A673 (cell line): ENCODE data around the gene CCDC66. TPM values are rescaled to one million over a fixed set of nuclear protein-coding genes. Genes with fewer than 3 reads are reported as not detected.

Source experiments
- BruUV-seq: library from RNA; stranded (reverse); fragments of 400-500 nt; replicated peaks from 2 replicates; lab custom pipeline; 2021; lab: Mats Ljungman, UMichigan
- CTCF ChIA-PET: fragments of 300-600 bp; sonication (Branson Sonifier 250); formaldehyde crosslinking; loops from one replicate; lab custom pipeline; 2022; ENCODE audit warnings: antibody characterized with exemption; lab: Charles Lee
- POLR2A ChIA-PET: fragments of 300-600 bp; sonication (Branson Sonifier 250); formaldehyde crosslinking; loops from one replicate; lab custom pipeline; 2022; ENCODE audit warnings: antibody characterized with exemption; ENCODE audit not compliant: low non-redundant PET; lab: Charles Lee
- DNase-seq: peaks from one replicate; pipeline ENCODE4 v3.0.0-alpha.2; 2015; ENCODE audit warnings: low spot score
- H3K27ac ChIP-seq: fragments of 200-600 bp; sonication (generic); 2 replicates; pipeline ENCODE4 v1.5.1; 2016; ENCODE audit warnings: mixed run types, low read depth, mild to moderate bottlenecking, mixed read lengths, antibody characterized with exemption, low read length; ENCODE audit not compliant: poor library complexity, severe bottlenecking
- H3K27me3 ChIP-seq: fragments of 200-600 bp; sonication (generic); replicated peaks from 2 replicates; pipeline ENCODE4 v1.6.1; 2017; ENCODE audit warnings: mixed run types, low read depth, mild to moderate bottlenecking, mixed read lengths, antibody characterized with exemption, low read length; ENCODE audit not compliant: insufficient read depth, poor library complexity
- H3K36me3 ChIP-seq: fragments of 200-600 bp; sonication (generic); 2 replicates; pipeline ENCODE4 v1.6.1; 2016; ENCODE audit warnings: mixed run types, mild to moderate bottlenecking, mixed read lengths, antibody characterized with exemption, low read length; ENCODE audit not compliant: insufficient read depth, poor library complexity, severe bottlenecking
- H3K4me1 ChIP-seq: fragments of 200-600 bp; sonication (generic); 2 replicates; pipeline ENCODE4 v1.6.1; 2017; ENCODE audit warnings: mixed run types, mild to moderate bottlenecking, mixed read lengths, antibody characterized with exemption, low read length; ENCODE audit not compliant: insufficient read depth, poor library complexity, severe bottlenecking
- H3K4me3 ChIP-seq: fragments of 200-600 bp; sonication (generic); 2 replicates; pipeline ENCODE4 v1.5.1; 2016; ENCODE audit warnings: low read depth, mixed run types, mild to moderate bottlenecking, mixed read lengths, low read length; ENCODE audit not compliant: poor library complexity, severe bottlenecking
- H3K9me3 ChIP-seq: fragments of 200-600 bp; sonication (generic); 2 replicates; pipeline ENCODE4 v1.6.1; 2016; ENCODE audit warnings: mixed run types, low read depth, mild to moderate bottlenecking, mixed read lengths, antibody characterized with exemption, low read length; ENCODE audit not compliant: poor library complexity, severe bottlenecking
- EZH2 ChIP-seq: fragments of 200-600 bp; sonication (generic); IDR thresholded peaks from 2 replicates; pipeline ENCODE4 v1.6.1; 2017; ENCODE audit warnings: borderline replicate concordance, low read depth, mild to moderate bottlenecking, mixed read lengths, antibody characterized with exemption, low read length; ENCODE audit not compliant: poor library complexity, severe bottlenecking
- intact Hi-C: fragments of 100-400 bp; cut with micrococcal nuclease; formaldehyde crosslinking; loops from one replicate; pipeline ENCODE4 v1.10.0; 2022; ENCODE audit not compliant: unreplicated experiment
- total RNA-seq: library from RNA; stranded (reverse); gene quantifications from 2 replicates; pipeline ENCODE4 v1.2.3, GENCODE V29; 2021
- TF ChIP-seq, protein P1 (sequence below): fragments of 300-800, 200-600 bp; sonication (generic); conservative IDR thresholded peaks from 2 replicates; pipeline ENCODE4 v1.5.1; 2017; ENCODE audit warnings: low read depth, mild to moderate bottlenecking, antibody characterized with exemption, low read length, moderate library complexity, mixed read lengths

CCDC66 gene
- total RNA-seq, 1 experiment from 2014 or later = 15.6 TPM

DNA sequence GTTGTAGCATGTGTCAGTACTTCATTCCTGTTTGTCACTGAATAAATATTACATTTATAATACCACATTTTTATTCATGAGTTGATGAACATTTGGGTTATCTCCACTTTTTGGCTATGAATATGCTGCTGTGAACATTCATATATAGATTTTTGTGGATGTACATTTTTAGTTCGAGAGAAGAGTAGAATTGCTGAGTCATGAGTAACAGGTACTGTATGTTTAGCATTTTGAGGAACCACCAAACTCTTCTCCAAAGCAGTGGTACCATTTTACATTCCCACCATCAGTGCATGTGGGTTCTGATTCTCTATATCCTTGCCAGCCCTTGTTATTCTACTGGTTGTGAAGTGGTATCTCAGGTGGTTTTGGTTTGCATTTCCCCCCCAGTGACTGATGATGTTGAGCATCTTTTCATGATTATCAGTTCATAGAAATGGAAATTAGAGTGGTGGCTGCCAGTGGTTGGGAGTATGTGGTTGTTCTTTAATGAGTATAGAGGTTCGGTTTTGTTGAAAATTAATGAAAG, 59.6 kb downstream of the CCDC66 start:
- H3K27ac ChIP-seq = no peak overlapping the region
- no peaks in the 10 kb centered on the region for H3K27me3 ChIP-seq
- DNase-seq = no peak
- no TSS peak for BruUV-seq
- intact Hi-C loops = no loop called here
- ChIA-PET POLR2A (no interaction called here), CTCF (no interaction called here)
- peaks cover 9% of the 10 kb centered on the region for H3K36me3 ChIP-seq
- no peaks in the 10 kb centered on the region for H3K9me3 ChIP-seq
- TF ChIP-seq, protein P1, sequence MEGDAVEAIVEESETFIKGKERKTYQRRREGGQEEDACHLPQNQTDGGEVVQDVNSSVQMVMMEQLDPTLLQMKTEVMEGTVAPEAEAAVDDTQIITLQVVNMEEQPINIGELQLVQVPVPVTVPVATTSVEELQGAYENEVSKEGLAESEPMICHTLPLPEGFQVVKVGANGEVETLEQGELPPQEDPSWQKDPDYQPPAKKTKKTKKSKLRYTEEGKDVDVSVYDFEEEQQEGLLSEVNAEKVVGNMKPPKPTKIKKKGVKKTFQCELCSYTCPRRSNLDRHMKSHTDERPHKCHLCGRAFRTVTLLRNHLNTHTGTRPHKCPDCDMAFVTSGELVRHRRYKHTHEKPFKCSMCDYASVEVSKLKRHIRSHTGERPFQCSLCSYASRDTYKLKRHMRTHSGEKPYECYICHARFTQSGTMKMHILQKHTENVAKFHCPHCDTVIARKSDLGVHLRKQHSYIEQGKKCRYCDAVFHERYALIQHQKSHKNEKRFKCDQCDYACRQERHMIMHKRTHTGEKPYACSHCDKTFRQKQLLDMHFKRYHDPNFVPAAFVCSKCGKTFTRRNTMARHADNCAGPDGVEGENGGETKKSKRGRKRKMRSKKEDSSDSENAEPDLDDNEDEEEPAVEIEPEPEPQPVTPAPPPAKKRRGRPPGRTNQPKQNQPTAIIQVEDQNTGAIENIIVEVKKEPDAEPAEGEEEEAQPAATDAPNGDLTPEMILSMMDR = no peak
- TF ChIP-seq EZH2 = no peak
- H3K4me1 ChIP-seq = no peaks in the 10 kb centered on the region
- H3K4me3 ChIP-seq = no peak overlapping the region

DNA sequence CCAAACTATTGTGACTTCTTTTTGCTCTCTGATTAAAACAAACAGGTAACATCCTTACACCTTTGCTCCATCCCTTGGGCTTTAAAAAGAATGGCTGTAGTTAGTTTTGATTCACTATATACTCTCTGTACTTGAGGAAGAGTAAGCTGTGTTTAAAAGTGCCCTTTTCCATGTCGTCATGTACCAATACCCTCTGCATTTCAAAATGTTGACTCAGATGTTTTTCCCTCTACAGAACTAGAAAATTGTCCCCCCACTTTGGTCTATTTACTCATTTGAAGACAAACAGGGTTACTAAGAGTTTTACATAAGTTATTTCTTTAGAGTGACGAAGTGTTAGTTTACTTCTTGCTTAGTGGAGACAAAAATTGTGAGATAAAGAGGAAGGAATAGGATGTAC, 63.4 kb downstream of the CCDC66 start:
- TF ChIP-seq EZH2 = no peak
- TF ChIP-seq, protein P1 = no peak
- BruUV-seq = no TSS peak
- Histone ChIP-seq H3K36me3 (peaks cover 35% of the 10 kb centered on the region), H3K27me3 (no peaks in the 10 kb centered on the region), H3K9me3 (no peaks in the 10 kb centered on the region), H3K27ac (no peak overlapping the region), H3K4me3 (no peak overlapping the region), H3K4me1 (no peaks in the 10 kb centered on the region)
- no peak for DNase-seq
- intact Hi-C loops = no loop called here
- ChIA-PET POLR2A (no interaction called here), CTCF (no interaction called here)

DNA sequence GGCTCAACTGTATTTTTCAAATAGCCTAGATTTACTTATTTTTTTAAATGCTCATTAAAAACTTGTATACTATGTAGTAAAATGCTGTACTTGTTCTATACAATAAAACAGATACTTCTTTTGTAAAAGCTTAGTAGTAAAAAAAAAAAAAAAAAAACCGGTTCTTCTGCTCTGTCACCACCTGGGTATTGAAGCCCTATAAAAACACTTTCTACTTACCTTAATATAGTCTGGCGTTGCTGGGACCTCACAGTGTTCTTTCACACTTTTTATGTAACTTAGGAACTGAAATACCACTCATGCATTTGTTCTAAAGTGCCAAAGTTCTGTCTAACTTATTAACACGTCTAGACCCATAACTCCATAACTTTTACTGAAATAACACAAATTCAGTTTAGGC, 64.7 kb downstream of the CCDC66 start:
- DNase-seq = no peak
- Histone ChIP-seq H3K27me3 (no peaks in the 10 kb centered on the region), H3K4me3 (no peak overlapping the region), H3K9me3 (no peaks in the 10 kb centered on the region), H3K27ac (no peak overlapping the region), H3K36me3 (peaks cover 35% of the 10 kb centered on the region), H3K4me1 (no peaks in the 10 kb centered on the region)
- TF ChIP-seq EZH2 = no peak
- TF ChIP-seq, protein P1 = no peak
- ChIA-PET CTCF (no interaction called here), POLR2A (no interaction called here)
- no TSS peak for BruUV-seq
- intact Hi-C loops = no loop called here
